Measurements from ENCODE around the gene PGAP6. TPM values are rescaled to one million over a fixed set of nuclear protein-coding genes. Genes with fewer than 3 reads are reported as not detected.

The PGAP6 gene
- total and polyA plus RNA-seq, 2 of the 13 experiments (the other 11 are each of a cell fraction or from before 2014, with no cell fraction given): 52.7 to 136 TPM

- TF ChIP-seq ZBTB10 (CRISPR knock-in tag; IDR thresholded peaks at IDR 0.05; ENCODE audit: borderline replicate concordance) (peak; percentile 99), MAFK (conservative IDR thresholded peaks at IDR 0.05 in 1 of 2, IDR thresholded peaks at IDR 0.05 in 1 of 2; ENCODE audit: low read length in 2 of 2) (no peak), ZBTB43 (CRISPR knock-in tag; conservative IDR thresholded peaks at IDR 0.05) (0 out of 2 replicates have a peak, but pooled peaks have one; percentile 65), NR0B2 (CRISPR knock-in tag; IDR thresholded peaks at IDR 0.05) (no peak), HOXA3 (CRISPR knock-in tag; IDR thresholded peaks at IDR 0.05) (peak; percentile 79; the same call in 1 of the 2 replicates), ZNF691 (CRISPR knock-in tag; IDR thresholded peaks at IDR 0.05; ENCODE audit: borderline replicate concordance, low read depth) (peak; percentile 91), SETDB1 (CRISPR knock-in tag; IDR thresholded peaks at IDR 0.05; ENCODE audit: borderline replicate concordance) (no peak), ZNF704 (CRISPR knock-in tag; IDR thresholded peaks at IDR 0.05; ENCODE audit: borderline replicate concordance) (no peak), ARHGAP35 (CRISPR knock-in tag; IDR thresholded peaks at IDR 0.05; ENCODE audit: borderline replicate concordance) (no peak), ZNF431 (CRISPR knock-in tag; IDR thresholded peaks at IDR 0.05; ENCODE audit: borderline replicate concordance, low read depth) (0 out of 2 replicates have a peak, but pooled peaks have one; percentile 49), ZHX2 (IDR thresholded peaks at IDR 0.05; ENCODE audit: low read depth) (no peak), ZHX2 (CRISPR knock-in tag; IDR thresholded peaks at IDR 0.05; ENCODE audit: borderline replicate concordance) (no peak), ZSCAN29 (CRISPR knock-in tag; conservative IDR thresholded peaks at IDR 0.05) (peak; percentile 84; the same call in 1 of the 2 replicates)
These were observed 24.0 kb upstream of the PGAP6 start (continued) for GRCh38 chr16:405548-406506.
